ENCODE results near the gene RGN.
"Not testable (repeated sequence)": the region's sequence is repeated elsewhere in the genome, so short reads cannot be mapped to it uniquely, and the experiment has no call there.

The RGN gene

DNA sequence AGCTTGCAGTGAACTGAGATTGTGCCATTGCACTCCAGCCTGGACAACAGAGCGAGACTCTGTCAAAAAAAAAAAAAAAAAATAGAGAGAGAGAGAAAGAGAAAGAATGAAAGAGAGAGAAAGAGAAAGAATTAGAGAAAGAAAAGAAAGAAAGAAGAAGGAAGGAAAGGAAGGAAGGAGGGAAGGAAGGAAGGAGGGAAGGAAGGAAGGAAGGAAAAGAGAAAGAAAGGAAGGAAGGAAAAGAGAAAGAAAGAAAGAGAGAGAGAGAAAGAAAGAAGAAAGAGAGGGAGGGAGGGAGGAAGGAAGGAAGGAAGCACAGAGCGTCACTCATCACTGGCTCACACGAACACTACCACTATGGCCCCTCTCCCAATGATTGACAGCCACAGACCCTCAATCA lies 46.2 kb downstream of the RGN start:
- not testable (repeated sequence) for DNase-seq

GRCh38 chrX:47129157-47129898 lies 51.1 kb downstream of the RGN start:
- peak; percentile 82 for DNase-seq

- no peak for DNase-seq
Observed at GRCh38 chrX:47129899-47130358, 51.7 kb downstream of the RGN start.

GRCh38 chrX:47133493-47133892 lies 55.2 kb downstream of the RGN start:
- no peak for DNase-seq

GRCh38 chrX:47135650-47136049 lies 57.4 kb downstream of the RGN start:
- not testable (repeated sequence) for DNase-seq

DNA sequence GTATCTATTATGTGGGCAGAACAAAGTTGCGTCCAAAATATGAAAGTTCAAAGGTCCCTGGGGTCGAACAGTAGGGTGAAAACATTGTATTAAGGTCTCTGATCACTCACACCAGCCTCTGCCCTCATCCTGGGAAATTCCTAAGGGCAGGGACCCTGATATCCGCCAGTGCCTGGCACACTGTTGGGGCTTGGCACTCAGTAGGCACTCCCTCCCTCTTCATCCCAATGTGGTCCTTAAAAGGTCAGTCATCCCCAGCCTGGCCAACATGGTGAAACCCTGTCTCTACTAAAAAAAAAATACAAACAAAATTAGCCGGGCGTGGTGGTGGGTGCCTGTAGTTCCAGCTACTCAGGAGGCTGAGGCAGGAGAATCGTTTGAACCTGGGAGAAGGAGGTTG lies 59.9 kb downstream of the RGN start:
- DNase-seq, result no peak

All from activated CD4-positive, CD25-positive, alpha-beta regulatory T cell treated with anti-CD3 and anti-CD28 coated beads, Interleukin-2, amount 50 U/mL, for 72 hours (primary cell).